SK-N-SH treated with all-trans-retinoic acid at 6 μM for 48 hours (cell line): ENCODE measurements around the gene DPP6.

ENCODE experiments used
- ATAC-seq: fragments of 200-7000 bp; cut with Tn5 transposase; 3 replicates; pipeline ENCODE4 v1.9.1; 2020; ENCODE audit warnings: mild to moderate bottlenecking, moderate library complexity
- ARNTL ChIP-seq: fragments of 450-650 bp; formaldehyde crosslinking; IDR thresholded peaks from 2 replicates; pipeline ENCODE4 v1.5.0; 2020; ENCODE audit warnings: low read depth, mild to moderate bottlenecking, moderate library complexity, borderline replicate concordance
- CSDC2 ChIP-seq: fragments of 250-450 bp; sonication (Bioruptor Pico); IDR thresholded peaks from 2 replicates; pipeline ENCODE4 v1.5.0; 2020; ENCODE audit warnings: mild to moderate bottlenecking, moderate library complexity
- CSRNP3 ChIP-seq: fragments of 250-450 bp; sonication (Bioruptor Pico); IDR thresholded peaks from 2 replicates; pipeline ENCODE4 v1.5.1; 2021; ENCODE audit warnings: mild to moderate bottlenecking, moderate library complexity
- ESRRG ChIP-seq: fragments of 250-450 bp; sonication (Bioruptor Pico); IDR thresholded peaks from 2 replicates; pipeline ENCODE4 v1.6.1; 2021; ENCODE audit warnings: mild to moderate bottlenecking
- GLIS3 ChIP-seq: fragments of 250-450 bp; sonication (Bioruptor Pico); IDR thresholded peaks from 2 replicates; pipeline ENCODE4 v1.5.0; 2020; ENCODE audit warnings: mild to moderate bottlenecking, moderate library complexity
- ISL1 ChIP-seq: fragments of 250-450 bp; sonication (Bioruptor Pico); IDR thresholded peaks from 2 replicates; pipeline ENCODE4 v2.1.2; 2022; ENCODE audit warnings: mild to moderate bottlenecking, moderate library complexity
- OSR1 ChIP-seq: fragments of 250-450 bp; sonication (Bioruptor Pico); IDR thresholded peaks from 2 replicates; pipeline ENCODE4 v1.8.0; 2022; ENCODE audit warnings: moderate library complexity, mild to moderate bottlenecking, inconsistent platforms
- PATZ1 ChIP-seq: fragments of 250-450 bp; sonication (Bioruptor Pico); IDR thresholded peaks from 2 replicates; pipeline ENCODE4 v1.8.0; 2020; ENCODE audit warnings: mild to moderate bottlenecking, moderate library complexity, borderline replicate concordance
- POU6F1 ChIP-seq: fragments of 250-450 bp; sonication (Bioruptor Pico); IDR thresholded peaks from 2 replicates; pipeline ENCODE4 v1.8.0; 2021; ENCODE audit warnings: low read depth, mild to moderate bottlenecking, moderate library complexity, borderline replicate concordance
- PPARA ChIP-seq: fragments of 250-450 bp; sonication (Bioruptor Pico); IDR thresholded peaks from 2 replicates; pipeline ENCODE4 v1.5.0; 2020; ENCODE audit warnings: mild to moderate bottlenecking, borderline replicate concordance
- SNAI2 ChIP-seq: fragments of 250-450 bp; sonication (Bioruptor Pico); IDR thresholded peaks from 2 replicates; pipeline ENCODE4 v1.5.0; 2020; ENCODE audit warnings: mild to moderate bottlenecking, moderate library complexity
- TCF4 ChIP-seq: fragments of 250-450 bp; sonication (Bioruptor Pico); IDR thresholded peaks from 2 replicates; pipeline ENCODE4 v1.8.0; 2021; ENCODE audit warnings: mild to moderate bottlenecking, moderate library complexity, borderline replicate concordance
- TSHZ2 ChIP-seq: fragments of 250-450 bp; sonication (Bioruptor Pico); IDR thresholded peaks from 2 replicates; pipeline ENCODE4 v1.5.0; 2020; ENCODE audit warnings: mild to moderate bottlenecking, moderate library complexity
- ZFP3 ChIP-seq: fragments of 250-450 bp; sonication (Bioruptor Pico); IDR thresholded peaks from 2 replicates; pipeline ENCODE4 v1.5.0; 2020; ENCODE audit warnings: mild to moderate bottlenecking, moderate library complexity
- ZFP30 ChIP-seq: fragments of 450-650 bp; formaldehyde crosslinking; IDR thresholded peaks from 2 replicates; pipeline ENCODE4 v1.5.0; 2022; ENCODE audit warnings: mild to moderate bottlenecking, moderate library complexity
- ZNF565 ChIP-seq: fragments of 450-650 bp; formaldehyde crosslinking; conservative IDR thresholded peaks from 2 replicates; pipeline ENCODE4 v1.5.0; 2020; ENCODE audit warnings: low read depth, mild to moderate bottlenecking, moderate library complexity
- ZNF70 ChIP-seq: fragments of 450-650 bp; formaldehyde crosslinking; IDR thresholded peaks from 2 replicates; pipeline ENCODE4 v1.5.0; 2020; ENCODE audit warnings: mild to moderate bottlenecking, moderate library complexity
- ZNF8 ChIP-seq: fragments of 450-650 bp; formaldehyde crosslinking; IDR thresholded peaks from 2 replicates; pipeline ENCODE4 v1.5.0; 2020; ENCODE audit warnings: mild to moderate bottlenecking, moderate library complexity

DPP6 gene

GRCh38 chr7:154388412-154388811, 336.2 kb downstream of the DPP6 start:
- TF ChIP-seq CSDC2 (no peak), CSRNP3 (CRISPR knock-in tag) (no peak), ZNF8 (CRISPR knock-in tag) (no peak), POU6F1 (CRISPR knock-in tag) (no peak), ZFP3 (CRISPR knock-in tag) (no peak), TCF4 (CRISPR knock-in tag) (no peak; the same call in 1 of the 2 replicates), PATZ1 (CRISPR knock-in tag) (no peak), TSHZ2 (CRISPR knock-in tag) (no peak), ZNF565 (CRISPR knock-in tag) (no peak), PPARA (CRISPR knock-in tag) (no peak), ISL1 (CRISPR knock-in tag) (no peak), GLIS3 (no peak), SNAI2 (no peak)
- peak; percentile 36; the same call in 1 of the 3 replicates for ATAC-seq

- ATAC-seq: no peak
- TF ChIP-seq TSHZ2 (CRISPR knock-in tag) (no peak), SNAI2 (no peak), POU6F1 (CRISPR knock-in tag) (no peak), PATZ1 (CRISPR knock-in tag) (no peak), TCF4 (CRISPR knock-in tag) (no peak), ZFP3 (CRISPR knock-in tag) (no peak), ESRRG (CRISPR knock-in tag) (no peak), OSR1 (CRISPR knock-in tag) (no peak), ARNTL (no peak), ZFP30 (CRISPR knock-in tag) (no peak), PPARA (CRISPR knock-in tag) (no peak), ZNF70 (CRISPR knock-in tag) (no peak)
- TF ChIP-seq, all 23 proteins: peak for 0
Measured at GRCh38 chr7:154388999-154389398, 336.8 kb downstream of the DPP6 start.
